HL-60 (cell line): ENCODE results near the gene CCDC174.

ENCODE experiments used
- DNase-seq, 2 experiments: peaks; one replicate each; pipeline ENCODE4 v3.0.0-alpha.2; 2010 to 2020; ENCODE audit warnings: low read depth in 1 of 2, low spot score in 1 of 2
- H3K27ac ChIP-seq: fragments of 250-450 bp; sonication (Bioruptor Pico); replicated peaks from 2 replicates; pipeline ENCODE4 v1.5.1; 2020; ENCODE audit warnings: mild to moderate bottlenecking, moderate library complexity
- H3K27me3 ChIP-seq: fragments of 250-450 bp; sonication (Bioruptor Pico); 2 replicates; pipeline ENCODE4 v1.5.1; 2021; ENCODE audit warnings: mild to moderate bottlenecking, moderate library complexity; ENCODE audit not compliant: insufficient read depth, poor library complexity, severe bottlenecking
- H3K4me3 ChIP-seq: replicated peaks from 2 replicates; pipeline ENCODE4 v1.5.1; 2011; ENCODE audit warnings: mild to moderate bottlenecking, control low read depth, low read length; ENCODE audit not compliant: insufficient read depth
- GABPA ChIP-seq: IDR thresholded peaks from 2 replicates; pipeline ENCODE4 v1.6.1; 2012; ENCODE audit warnings: low read depth
- POLR2AphosphoS5 ChIP-seq: IDR thresholded peaks from 2 replicates; pipeline ENCODE4 v1.6.1; 2012; ENCODE audit warnings: low read depth
- REST ChIP-seq: IDR thresholded peaks from 2 replicates; pipeline ENCODE4 v1.6.1; 2012; ENCODE audit warnings: low read depth; ENCODE audit not compliant: insufficient replicate concordance
- SPI1 ChIP-seq: IDR thresholded peaks from 2 replicates; pipeline ENCODE4 v1.6.1; 2012; ENCODE audit warnings: low read depth, mild to moderate bottlenecking, borderline replicate concordance
- long read RNA-seq: library from polyadenylated mRNA; unstranded; transcript quantifications from one replicate; pipeline ENCODE4 v2.0.0, GENCODE V29; 2020
- TF ChIP-seq, protein P1 (sequence below): IDR thresholded peaks from one replicate; pipeline ENCODE4 v1.5.1; 2011; ENCODE audit warnings: low read length, control low read depth, inconsistent platforms; ENCODE audit not compliant: insufficient read depth

The CCDC174 gene
- long read RNA-seq, transcript CCDC174-204 (7 exons, 1,139 nt), result major isoform, 8 of 55 reads
- long read RNA-seq, transcript CCDC174-202 (11 exons, 2,942 nt), result minor isoform, 5 of 55 reads
- long read RNA-seq, partial matches to known transcripts, result 14 of 55 reads
- long read RNA-seq, other reads (novel, unspliced or antisense), result 25 of 55 reads

DNA sequence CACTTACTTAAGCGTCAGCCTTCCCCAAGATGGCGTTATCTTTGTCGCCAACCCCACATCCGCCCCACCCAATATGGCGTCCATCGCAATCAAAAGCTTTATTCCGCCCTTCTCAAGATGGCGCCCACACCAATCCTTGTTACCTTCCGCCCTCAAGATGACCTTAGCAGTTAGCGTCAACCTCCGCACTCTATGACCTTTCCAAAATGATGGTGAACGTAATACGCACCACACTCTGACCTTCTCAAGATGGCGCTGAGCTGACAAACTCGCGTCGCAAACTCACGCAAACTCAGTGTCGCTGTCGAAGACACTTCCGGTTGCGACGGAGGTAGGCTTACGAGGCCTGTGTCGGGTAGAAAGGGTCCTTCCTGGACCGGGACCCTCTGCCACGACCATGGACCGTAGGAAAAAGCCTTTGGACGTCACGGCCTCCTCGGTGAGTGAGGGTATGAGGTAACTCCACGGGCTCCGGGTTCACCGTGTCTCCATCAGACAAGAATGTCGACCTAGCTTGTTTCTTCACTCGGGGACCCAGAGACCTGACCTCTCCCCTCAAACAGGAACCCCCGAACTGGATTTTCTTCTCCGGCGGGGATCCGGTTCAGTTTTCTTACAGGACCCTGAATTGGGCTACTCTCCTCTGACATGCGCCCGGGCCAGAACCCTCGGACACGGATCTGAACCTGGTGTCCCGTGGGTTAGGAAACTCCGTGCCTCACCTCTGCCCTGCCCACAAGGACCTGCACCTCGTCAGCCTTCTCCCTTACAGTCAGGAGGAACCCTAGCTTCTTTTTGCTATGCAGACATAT, at the start of gene CCDC174:
Gene CCDC174 (plus strand): TSS at position 323 of the 812 bp plus-strand sequence. CDS start 75 bp downstream, at position 398.
- Histone ChIP-seq H3K4me3 (peak within 1 kb of the TSS; percentile 93), H3K27ac (peak within 1 kb of the TSS; percentile 73), H3K27me3 (no peaks in the 10 kb centered on the region)
- DNase-seq, result peak; percentile 99 to 100
- peak; percentile 12 for TF ChIP-seq REST
- TF ChIP-seq SPI1, result no peak
- TF ChIP-seq, protein P1, sequence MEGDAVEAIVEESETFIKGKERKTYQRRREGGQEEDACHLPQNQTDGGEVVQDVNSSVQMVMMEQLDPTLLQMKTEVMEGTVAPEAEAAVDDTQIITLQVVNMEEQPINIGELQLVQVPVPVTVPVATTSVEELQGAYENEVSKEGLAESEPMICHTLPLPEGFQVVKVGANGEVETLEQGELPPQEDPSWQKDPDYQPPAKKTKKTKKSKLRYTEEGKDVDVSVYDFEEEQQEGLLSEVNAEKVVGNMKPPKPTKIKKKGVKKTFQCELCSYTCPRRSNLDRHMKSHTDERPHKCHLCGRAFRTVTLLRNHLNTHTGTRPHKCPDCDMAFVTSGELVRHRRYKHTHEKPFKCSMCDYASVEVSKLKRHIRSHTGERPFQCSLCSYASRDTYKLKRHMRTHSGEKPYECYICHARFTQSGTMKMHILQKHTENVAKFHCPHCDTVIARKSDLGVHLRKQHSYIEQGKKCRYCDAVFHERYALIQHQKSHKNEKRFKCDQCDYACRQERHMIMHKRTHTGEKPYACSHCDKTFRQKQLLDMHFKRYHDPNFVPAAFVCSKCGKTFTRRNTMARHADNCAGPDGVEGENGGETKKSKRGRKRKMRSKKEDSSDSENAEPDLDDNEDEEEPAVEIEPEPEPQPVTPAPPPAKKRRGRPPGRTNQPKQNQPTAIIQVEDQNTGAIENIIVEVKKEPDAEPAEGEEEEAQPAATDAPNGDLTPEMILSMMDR, result no peak
- TF ChIP-seq POLR2AphosphoS5, result peak; percentile 100
- TF ChIP-seq GABPA, result peak; percentile 77

DNA sequence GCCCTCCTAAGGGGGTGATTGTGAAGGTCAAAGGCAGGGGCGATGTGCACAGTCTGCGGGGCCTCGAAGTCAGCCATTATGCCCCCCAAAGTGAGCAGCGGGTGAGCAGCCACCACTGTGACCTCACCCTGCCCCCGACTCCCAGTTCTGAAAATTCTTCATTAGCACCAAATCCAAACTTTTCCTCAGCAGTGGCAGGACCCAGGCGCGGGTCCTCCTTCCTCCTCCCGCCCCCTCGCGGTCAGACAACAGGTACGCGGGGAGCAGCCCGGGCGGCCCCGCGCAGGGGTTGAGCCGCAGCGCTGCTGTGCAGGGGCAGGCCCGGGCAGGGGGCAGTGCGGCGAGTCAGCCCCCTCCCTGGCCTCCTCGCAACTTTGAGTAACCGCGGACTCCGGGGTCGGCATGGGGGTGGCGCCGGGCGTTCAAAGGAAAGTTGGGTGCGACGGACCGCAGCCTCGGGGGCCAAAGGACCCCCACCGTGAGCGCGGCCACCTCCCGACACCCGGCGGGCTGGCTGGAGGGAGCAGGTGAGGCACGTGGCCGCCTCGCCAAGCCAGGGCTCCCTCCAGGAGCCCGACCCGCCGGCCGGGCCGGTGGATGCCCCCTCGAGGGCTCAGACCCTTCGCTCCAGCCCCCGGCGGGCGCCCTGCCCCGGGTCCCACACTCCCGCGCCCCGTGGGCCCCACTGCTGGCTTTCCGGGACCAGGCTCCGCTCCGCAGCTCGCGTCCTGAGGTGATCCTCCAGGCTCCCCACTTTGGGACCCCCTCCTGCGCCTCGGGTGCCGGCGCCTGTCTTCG, 49.4 kb upstream of the CCDC174 start:
- Histone ChIP-seq H3K27me3 (peaks cover 35% of the 10 kb centered on the region), H3K27ac (no peak overlapping the region), H3K4me3 (no peak overlapping the region)
- TF ChIP-seq, protein P1, result no peak
- TF ChIP-seq SPI1, result no peak
- TF ChIP-seq POLR2AphosphoS5, result no peak
- TF ChIP-seq GABPA, result no peak
- DNase-seq, result no peak

DNA sequence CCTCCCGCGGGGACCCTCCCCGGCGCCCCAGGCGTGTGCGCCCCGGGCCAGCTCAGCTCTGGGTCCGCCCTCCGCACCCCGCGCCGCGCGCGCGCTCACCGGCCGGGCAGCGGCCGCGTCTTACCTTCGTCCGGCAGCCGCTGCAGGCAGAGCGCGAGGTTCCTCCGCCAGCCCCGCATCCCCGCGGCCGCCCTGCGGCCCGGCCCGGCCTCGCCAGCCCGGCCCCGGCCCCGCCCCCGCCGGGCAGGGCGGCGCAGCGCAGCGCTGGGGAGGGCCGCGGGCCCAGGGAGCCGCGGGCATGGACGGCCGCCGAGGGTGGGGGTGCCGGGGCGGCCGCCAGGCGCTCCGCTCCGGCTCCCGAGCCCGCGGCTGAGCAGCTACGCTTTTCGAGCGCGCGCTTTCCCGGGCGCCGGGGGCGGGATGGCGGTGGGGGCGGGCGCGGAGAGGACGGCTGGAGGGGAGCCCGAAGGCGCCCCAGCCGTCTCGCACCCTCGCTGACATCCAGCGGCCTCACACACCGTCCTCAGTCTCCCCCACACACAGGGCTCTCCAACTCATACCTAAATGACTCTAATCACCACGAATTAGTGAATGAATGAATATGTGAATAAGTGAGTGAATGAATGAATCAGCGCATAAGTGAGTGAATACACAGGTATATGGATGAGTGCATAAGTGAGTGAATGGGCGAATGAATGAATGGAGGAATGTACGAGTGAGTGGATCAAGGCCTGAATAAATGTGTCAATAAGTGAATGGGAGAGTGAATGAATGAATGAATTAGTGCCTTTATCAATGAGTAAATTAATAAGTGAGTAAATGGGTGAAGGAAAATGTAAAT, 48.5 kb upstream of the CCDC174 start:
- TF ChIP-seq SPI1, result no peak
- no peak for TF ChIP-seq POLR2AphosphoS5
- TF ChIP-seq, protein P1, result no peak
- TF ChIP-seq GABPA, result no peak
- TF ChIP-seq REST, result no peak
- H3K27me3 ChIP-seq, result peaks cover 35% of the 10 kb centered on the region
- no peak for DNase-seq
- H3K4me3 ChIP-seq, result no peak overlapping the region
- H3K27ac ChIP-seq, result no peak overlapping the region
